ENCODE data around the gene RIMKLA.

GRCh38 chr1:42386051-42386450 is 5.5 kb downstream of the RIMKLA start:
- TF ChIP-seq CTCF (IDR thresholded peaks at IDR 0.05): no peak
- TF ChIP-seq POLR2A (IDR thresholded peaks at IDR 0.05): no peak
- TF ChIP-seq POLR2AphosphoS5 (IDR thresholded peaks at IDR 0.05): no peak

Data from gastroesophageal sphincter (tissue), 3 donors.